Keratinocyte (primary cell): ENCODE data around the gene PCDH9.

Experiments used
- CTCF ChIP-seq, 3 experiments: IDR thresholded peaks in 1 of 3; conservative IDR thresholded peaks in 1 of 3; optimal IDR thresholded peaks in 1 of 3; 2 replicates in 2 of 3; 3 replicates in 1 of 3; pipeline versions ENCODE3 to v1.5.1; 2011; ENCODE audit warnings: low read length in 3 of 3, mild to moderate bottlenecking in 3 of 3, moderate library complexity in 2 of 3, control low read depth in 1 of 3, inconsistent platforms in 1 of 3; ENCODE audit not compliant: insufficient read depth in 2 of 3; ENCODE audit errors: extremely low read depth in 1 of 3
- EZH2 ChIP-seq: IDR thresholded peaks from one replicate; pipeline ENCODE4 v1.6.1; 2012; ENCODE audit warnings: inconsistent platforms, mild to moderate bottlenecking, low read length, moderate library complexity

- no peak for TF ChIP-seq CTCF (optimal IDR thresholded peaks at IDR 0.05 in 1 of 3, IDR thresholded peaks at IDR 0.05 in 1 of 3, conservative IDR thresholded peaks at IDR 0.05 in 1 of 3; ENCODE audit: extremely low read depth in 1 of 3, insufficient read depth in 2 of 3, low read length in 3 of 3)
- no peak for TF ChIP-seq EZH2
These were observed 885.2 kb downstream of the PCDH9 start for GRCh38 chr13:66344805-66345517.
